HEK293 (cell line): ENCODE data around the gene GATAD2A.

Source experiments
- BCL6B ChIP-seq: fragments of 450-650 bp; formaldehyde crosslinking; IDR thresholded peaks from 2 replicates; pipeline ENCODE4 v1.5.1; 2017; ENCODE audit warnings: missing biosample characterization, missing genetic modification characterization
- EGR2 ChIP-seq: fragments of 450-650 bp; formaldehyde crosslinking; IDR thresholded peaks from 2 replicates; pipeline ENCODE4 v1.5.1; 2016; ENCODE audit warnings: low read depth, missing biosample characterization, missing genetic modification characterization
- GLI2 ChIP-seq: fragments of 450-650 bp; formaldehyde crosslinking; IDR thresholded peaks from 2 replicates; pipeline ENCODE4; 2017; ENCODE audit warnings: missing biosample characterization, missing genetic modification characterization, low read depth, borderline replicate concordance
- GLI4 ChIP-seq: fragments of 450-650 bp; formaldehyde crosslinking; IDR thresholded peaks from 2 replicates; pipeline ENCODE4 v1.5.1; 2016; ENCODE audit warnings: missing biosample characterization, missing genetic modification characterization
- HIC1 ChIP-seq: fragments of 450-650 bp; formaldehyde crosslinking; IDR thresholded peaks from 2 replicates; pipeline ENCODE4 v1.5.1; 2016; ENCODE audit warnings: missing biosample characterization, missing genetic modification characterization
- HOXD13 ChIP-seq: sonication (generic); formaldehyde crosslinking; IDR thresholded peaks from 2 replicates; pipeline ENCODE4 v1.8.0; 2022; ENCODE audit warnings: missing genetic modification reagents, borderline replicate concordance
- KLF1 ChIP-seq: fragments of 450-650 bp; formaldehyde crosslinking; IDR thresholded peaks from 2 replicates; pipeline ENCODE4 v1.5.1; 2016; ENCODE audit warnings: missing biosample characterization, missing genetic modification characterization
- TRIM28 ChIP-seq: IDR thresholded peaks from 2 replicates; pipeline ENCODE4 v1.6.1; 2011; ENCODE audit warnings: low read length, control low read depth, borderline replicate concordance
- WT1 ChIP-seq: fragments of 450-650 bp; formaldehyde crosslinking; IDR thresholded peaks from 2 replicates; pipeline ENCODE4 v1.5.1; 2016; ENCODE audit warnings: missing biosample characterization, missing genetic modification characterization
- ZBTB21 ChIP-seq: fragments of 450-650 bp; formaldehyde crosslinking; IDR thresholded peaks from 2 replicates; pipeline ENCODE4 v1.5.1; 2017; ENCODE audit warnings: missing biosample characterization, missing genetic modification characterization
- ZFHX2 ChIP-seq: fragments of 450-650 bp; formaldehyde crosslinking; conservative IDR thresholded peaks from 2 replicates; pipeline ENCODE4 v1.5.1; 2016; ENCODE audit warnings: missing biosample characterization, missing genetic modification characterization
- ZNF121 ChIP-seq: fragments of 450-650 bp; formaldehyde crosslinking; IDR thresholded peaks from 2 replicates; pipeline ENCODE4 v1.5.1; 2016; ENCODE audit warnings: missing biosample characterization, missing genetic modification characterization
- ZNF169 ChIP-seq: fragments of 450-650 bp; formaldehyde crosslinking; IDR thresholded peaks from 2 replicates; pipeline ENCODE4 v1.5.1; 2016; ENCODE audit warnings: missing biosample characterization, missing genetic modification characterization
- ZNF19 ChIP-seq: fragments of 450-650 bp; formaldehyde crosslinking; IDR thresholded peaks from 2 replicates; pipeline ENCODE4; 2016; ENCODE audit warnings: missing biosample characterization, missing genetic modification characterization, low read depth
- ZNF223 ChIP-seq: fragments of 450-650 bp; formaldehyde crosslinking; IDR thresholded peaks from 2 replicates; pipeline ENCODE4 v1.5.1; 2016; ENCODE audit warnings: missing biosample characterization, missing genetic modification characterization
- ZNF248 ChIP-seq: fragments of 450-650 bp; formaldehyde crosslinking; IDR thresholded peaks from 2 replicates; pipeline ENCODE4 v1.5.1; 2017; ENCODE audit warnings: missing biosample characterization, missing genetic modification characterization
- ZNF354C ChIP-seq: fragments of 450-650 bp; formaldehyde crosslinking; IDR thresholded peaks from 2 replicates; pipeline ENCODE4 v1.5.1; 2016; ENCODE audit warnings: missing biosample characterization, missing genetic modification characterization, low read depth, borderline replicate concordance
- ZNF366 ChIP-seq: fragments of 450-650 bp; formaldehyde crosslinking; conservative IDR thresholded peaks from 2 replicates; pipeline ENCODE4 v1.5.1; 2016; ENCODE audit warnings: missing biosample characterization, missing genetic modification characterization
- ZNF37A ChIP-seq: fragments of 450-650 bp; IDR thresholded peaks from 2 replicates; pipeline ENCODE4 v1.5.1; 2018; ENCODE audit warnings: missing biosample characterization, missing genetic modification characterization
- ZNF404 ChIP-seq: fragments of 450-650 bp; formaldehyde crosslinking; IDR thresholded peaks from 2 replicates; pipeline ENCODE4 v1.5.1; 2017; ENCODE audit warnings: missing biosample characterization, missing genetic modification characterization
- ZNF423 ChIP-seq: fragments of 450-650 bp; formaldehyde crosslinking; IDR thresholded peaks from 2 replicates; pipeline ENCODE4 v1.5.1; 2016; ENCODE audit warnings: missing biosample characterization, missing genetic modification characterization
- ZNF501 ChIP-seq: fragments of 450-650 bp; formaldehyde crosslinking; IDR thresholded peaks from 2 replicates; pipeline ENCODE4 v1.5.1; 2016; ENCODE audit warnings: missing biosample characterization, missing genetic modification characterization
- ZNF510 ChIP-seq: fragments of 450-650 bp; formaldehyde crosslinking; IDR thresholded peaks from 2 replicates; pipeline ENCODE4 v1.5.1; 2018; ENCODE audit warnings: mild to moderate bottlenecking, missing genetic modification characterization, missing biosample characterization; ENCODE audit not compliant: insufficient replicate concordance
- ZNF530 ChIP-seq: fragments of 450-650 bp; formaldehyde crosslinking; IDR thresholded peaks from 2 replicates; pipeline ENCODE4 v1.5.1; 2016; ENCODE audit warnings: low read depth, missing biosample characterization, missing genetic modification characterization
- ZNF623 ChIP-seq: fragments of 450-650 bp; formaldehyde crosslinking; IDR thresholded peaks from 2 replicates; pipeline ENCODE4 v1.5.1; 2016; ENCODE audit warnings: missing biosample characterization, missing genetic modification characterization
- ZNF629 ChIP-seq: fragments of 450-650 bp; formaldehyde crosslinking; IDR thresholded peaks from 2 replicates; pipeline ENCODE4 v1.5.1; 2017; ENCODE audit warnings: missing biosample characterization, missing genetic modification characterization
- ZNF747 ChIP-seq: fragments of 450-650 bp; formaldehyde crosslinking; IDR thresholded peaks from 2 replicates; pipeline ENCODE4 v1.5.1; 2016; ENCODE audit warnings: missing biosample characterization, missing genetic modification characterization
- ZNF776 ChIP-seq: fragments of 450-650 bp; formaldehyde crosslinking; IDR thresholded peaks from 2 replicates; pipeline ENCODE4 v1.5.0; 2017; ENCODE audit warnings: missing biosample characterization, missing genetic modification characterization, borderline replicate concordance
- ZSCAN16 ChIP-seq: fragments of 450-650 bp; formaldehyde crosslinking; IDR thresholded peaks from 2 replicates; pipeline ENCODE4 v1.5.1; 2016; ENCODE audit warnings: missing biosample characterization, missing genetic modification characterization
- TF ChIP-seq, protein P1 (sequence below): fragments of 450-650 bp; formaldehyde crosslinking; optimal IDR thresholded peaks from 2 replicates; pipeline ENCODE3; 2016; ENCODE audit warnings: missing biosample characterization, mild to moderate bottlenecking, missing genetic modification characterization
- TF ChIP-seq, protein P2 (sequence below): sonication (generic); formaldehyde crosslinking; IDR thresholded peaks from 2 replicates; pipeline ENCODE4 v1.8.1; 2022; ENCODE audit warnings: mild to moderate bottlenecking, moderate library complexity, missing genetic modification reagents
- TF ChIP-seq, protein P3 (sequence below): fragments of 450-650 bp; formaldehyde crosslinking; IDR thresholded peaks from 2 replicates; pipeline ENCODE4 v1.5.1; 2017; ENCODE audit warnings: missing biosample characterization, missing genetic modification characterization
- TF ChIP-seq, protein P4 (sequence below): fragments of 450-650 bp; formaldehyde crosslinking; IDR thresholded peaks from 2 replicates; pipeline ENCODE4 v1.5.1; 2016; ENCODE audit warnings: missing biosample characterization, missing genetic modification characterization

Gene GATAD2A

GRCh38 chr19:19488875-19489690 lies 83.6 kb downstream of the GATAD2A start (continued):
- TF ChIP-seq BCL6B (tag by site-specific recombination) (no peak), ZNF530 (no peak), GLI4 (tag by site-specific recombination) (no peak), ZNF404 (no peak), ZNF510 (tag by site-specific recombination) (no peak), ZNF248 (tag by site-specific recombination) (no peak), ZSCAN16 (tag by site-specific recombination) (no peak), HOXD13 (CRISPR knock-in tag) (no peak), ZBTB21 (tag by site-specific recombination) (peak; percentile 33; the same call in 1 of the 2 replicates), ZNF354C (tag by site-specific recombination) (no peak), ZNF776 (tag by site-specific recombination) (no peak), ZNF223 (no peak), HIC1 (peak; percentile 64), ZNF501 (no peak), ZNF366 (tag by site-specific recombination) (0 out of 2 replicates have a peak, but pooled peaks have one; percentile 10), ZFHX2 (tag by site-specific recombination) (no peak), ZNF37A (tag by site-specific recombination) (no peak), ZNF169 (no peak), GLI2 (tag by site-specific recombination) (no peak), KLF1 (tag by site-specific recombination) (peak; percentile 22; the same call in 1 of the 2 replicates), ZNF423 (tag by site-specific recombination) (no peak), ZNF121 (tag by site-specific recombination) (no peak), TRIM28 (no peak), WT1 (tag by site-specific recombination) (peak; percentile 74), ZNF623 (tag by site-specific recombination) (no peak), ZNF19 (no peak), EGR2 (tag by site-specific recombination) (no peak), ZNF747 (tag by site-specific recombination) (no peak), ZNF629 (tag by site-specific recombination) (peak; percentile 74)
- TF ChIP-seq, protein P1, sequence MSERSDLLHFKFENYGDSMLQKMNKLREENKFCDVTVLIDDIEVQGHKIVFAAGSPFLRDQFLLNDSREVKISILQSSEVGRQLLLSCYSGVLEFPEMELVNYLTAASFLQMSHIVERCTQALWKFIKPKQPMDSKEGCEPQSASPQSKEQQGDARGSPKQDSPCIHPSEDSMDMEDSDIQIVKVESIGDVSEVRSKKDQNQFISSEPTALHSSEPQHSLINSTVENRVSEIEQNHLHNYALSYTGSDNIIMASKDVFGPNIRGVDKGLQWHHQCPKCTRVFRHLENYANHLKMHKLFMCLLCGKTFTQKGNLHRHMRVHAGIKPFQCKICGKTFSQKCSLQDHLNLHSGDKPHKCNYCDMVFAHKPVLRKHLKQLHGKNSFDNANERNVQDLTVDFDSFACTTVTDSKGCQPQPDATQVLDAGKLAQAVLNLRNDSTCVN (tag by site-specific recombination) = no peak
- TF ChIP-seq, protein P2, sequence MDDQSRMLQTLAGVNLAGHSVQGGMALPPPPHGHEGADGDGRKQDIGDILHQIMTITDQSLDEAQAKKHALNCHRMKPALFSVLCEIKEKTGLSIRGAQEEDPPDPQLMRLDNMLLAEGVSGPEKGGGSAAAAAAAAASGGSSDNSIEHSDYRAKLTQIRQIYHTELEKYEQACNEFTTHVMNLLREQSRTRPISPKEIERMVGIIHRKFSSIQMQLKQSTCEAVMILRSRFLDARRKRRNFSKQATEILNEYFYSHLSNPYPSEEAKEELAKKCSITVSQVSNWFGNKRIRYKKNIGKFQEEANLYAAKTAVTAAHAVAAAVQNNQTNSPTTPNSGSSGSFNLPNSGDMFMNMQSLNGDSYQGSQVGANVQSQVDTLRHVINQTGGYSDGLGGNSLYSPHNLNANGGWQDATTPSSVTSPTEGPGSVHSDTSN (CRISPR knock-in tag) = no peak
- TF ChIP-seq, protein P3, sequence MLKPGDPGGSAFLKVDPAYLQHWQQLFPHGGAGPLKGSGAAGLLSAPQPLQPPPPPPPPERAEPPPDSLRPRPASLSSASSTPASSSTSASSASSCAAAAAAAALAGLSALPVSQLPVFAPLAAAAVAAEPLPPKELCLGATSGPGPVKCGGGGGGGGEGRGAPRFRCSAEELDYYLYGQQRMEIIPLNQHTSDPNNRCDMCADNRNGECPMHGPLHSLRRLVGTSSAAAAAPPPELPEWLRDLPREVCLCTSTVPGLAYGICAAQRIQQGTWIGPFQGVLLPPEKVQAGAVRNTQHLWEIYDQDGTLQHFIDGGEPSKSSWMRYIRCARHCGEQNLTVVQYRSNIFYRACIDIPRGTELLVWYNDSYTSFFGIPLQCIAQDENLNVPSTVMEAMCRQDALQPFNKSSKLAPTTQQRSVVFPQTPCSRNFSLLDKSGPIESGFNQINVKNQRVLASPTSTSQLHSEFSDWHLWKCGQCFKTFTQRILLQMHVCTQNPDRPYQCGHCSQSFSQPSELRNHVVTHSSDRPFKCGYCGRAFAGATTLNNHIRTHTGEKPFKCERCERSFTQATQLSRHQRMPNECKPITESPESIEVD (tag by site-specific recombination) = no peak
- TF ChIP-seq, protein P4, sequence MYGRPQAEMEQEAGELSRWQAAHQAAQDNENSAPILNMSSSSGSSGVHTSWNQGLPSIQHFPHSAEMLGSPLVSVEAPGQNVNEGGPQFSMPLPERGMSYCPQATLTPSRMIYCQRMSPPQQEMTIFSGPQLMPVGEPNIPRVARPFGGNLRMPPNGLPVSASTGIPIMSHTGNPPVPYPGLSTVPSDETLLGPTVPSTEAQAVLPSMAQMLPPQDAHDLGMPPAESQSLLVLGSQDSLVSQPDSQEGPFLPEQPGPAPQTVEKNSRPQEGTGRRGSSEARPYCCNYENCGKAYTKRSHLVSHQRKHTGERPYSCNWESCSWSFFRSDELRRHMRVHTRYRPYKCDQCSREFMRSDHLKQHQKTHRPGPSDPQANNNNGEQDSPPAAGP = no peak
